HEK293T (cell line): ENCODE measurements around the gene POLD3.

Source experiments
- ARNT ChIP-seq: fragments of 450-650 bp; IDR thresholded peaks from 2 replicates; pipeline ENCODE4 v1.6.1; 2017; ENCODE audit warnings: mild to moderate bottlenecking
- FOXK2 ChIP-seq: fragments of 450-650 bp; IDR thresholded peaks from 2 replicates; pipeline ENCODE4 v1.6.1; 2016; ENCODE audit warnings: mild to moderate bottlenecking
- FOXM1 ChIP-seq: fragments of 450-650 bp; IDR thresholded peaks from 2 replicates; pipeline ENCODE4 v1.6.1; 2017; ENCODE audit warnings: mild to moderate bottlenecking, borderline replicate concordance
- SP1 ChIP-seq: fragments of 450-650 bp; IDR thresholded peaks from 2 replicates; pipeline ENCODE4 v1.6.1; 2017
- TARDBP ChIP-seq: fragments of 450-650 bp; IDR thresholded peaks from 2 replicates; pipeline ENCODE4 v1.6.1; 2016
- TF ChIP-seq, protein P1 (sequence below): fragments of 450-650 bp; IDR thresholded peaks from 2 replicates; pipeline ENCODE4 v1.6.1; 2016

GRCh38 chr11:74579577-74580270, 12.7 kb upstream of the POLD3 start:
- no peak for TF ChIP-seq TARDBP
- TF ChIP-seq FOXK2 = no peak
- no peak for TF ChIP-seq ARNT
- TF ChIP-seq FOXM1 = no peak
- no peak for TF ChIP-seq SP1
- TF ChIP-seq, protein P1, sequence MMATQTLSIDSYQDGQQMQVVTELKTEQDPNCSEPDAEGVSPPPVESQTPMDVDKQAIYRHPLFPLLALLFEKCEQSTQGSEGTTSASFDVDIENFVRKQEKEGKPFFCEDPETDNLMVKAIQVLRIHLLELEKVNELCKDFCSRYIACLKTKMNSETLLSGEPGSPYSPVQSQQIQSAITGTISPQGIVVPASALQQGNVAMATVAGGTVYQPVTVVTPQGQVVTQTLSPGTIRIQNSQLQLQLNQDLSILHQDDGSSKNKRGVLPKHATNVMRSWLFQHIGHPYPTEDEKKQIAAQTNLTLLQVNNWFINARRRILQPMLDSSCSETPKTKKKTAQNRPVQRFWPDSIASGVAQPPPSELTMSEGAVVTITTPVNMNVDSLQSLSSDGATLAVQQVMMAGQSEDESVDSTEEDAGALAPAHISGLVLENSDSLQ = no peak
